ENCODE results near the gene CES2.

DNA sequence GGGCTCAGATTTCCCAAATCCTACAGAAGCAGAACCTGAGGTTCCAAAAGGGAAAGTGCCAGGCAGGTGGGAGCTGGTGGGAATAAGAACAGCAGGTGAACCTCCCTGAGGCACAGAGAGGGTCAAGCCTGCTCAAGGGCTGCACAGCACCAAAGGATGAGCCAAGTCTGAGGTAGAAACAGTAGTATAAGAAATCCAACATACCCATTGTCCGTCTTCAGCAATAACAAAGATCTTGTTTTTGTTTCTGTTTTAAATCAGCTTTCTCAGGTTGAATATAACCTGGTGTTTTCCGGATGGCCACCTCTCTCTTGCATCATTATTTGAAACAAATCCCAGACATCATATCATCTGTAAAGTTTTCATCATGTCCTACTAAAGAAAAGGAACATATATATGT lies 15.1 kb downstream of the CES2 start:
- TF ChIP-seq, protein P1, sequence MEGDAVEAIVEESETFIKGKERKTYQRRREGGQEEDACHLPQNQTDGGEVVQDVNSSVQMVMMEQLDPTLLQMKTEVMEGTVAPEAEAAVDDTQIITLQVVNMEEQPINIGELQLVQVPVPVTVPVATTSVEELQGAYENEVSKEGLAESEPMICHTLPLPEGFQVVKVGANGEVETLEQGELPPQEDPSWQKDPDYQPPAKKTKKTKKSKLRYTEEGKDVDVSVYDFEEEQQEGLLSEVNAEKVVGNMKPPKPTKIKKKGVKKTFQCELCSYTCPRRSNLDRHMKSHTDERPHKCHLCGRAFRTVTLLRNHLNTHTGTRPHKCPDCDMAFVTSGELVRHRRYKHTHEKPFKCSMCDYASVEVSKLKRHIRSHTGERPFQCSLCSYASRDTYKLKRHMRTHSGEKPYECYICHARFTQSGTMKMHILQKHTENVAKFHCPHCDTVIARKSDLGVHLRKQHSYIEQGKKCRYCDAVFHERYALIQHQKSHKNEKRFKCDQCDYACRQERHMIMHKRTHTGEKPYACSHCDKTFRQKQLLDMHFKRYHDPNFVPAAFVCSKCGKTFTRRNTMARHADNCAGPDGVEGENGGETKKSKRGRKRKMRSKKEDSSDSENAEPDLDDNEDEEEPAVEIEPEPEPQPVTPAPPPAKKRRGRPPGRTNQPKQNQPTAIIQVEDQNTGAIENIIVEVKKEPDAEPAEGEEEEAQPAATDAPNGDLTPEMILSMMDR (IDR thresholded peaks at IDR 0.05) = no peak
- no peak for TF ChIP-seq POLR2A (IDR thresholded peaks at IDR 0.05)

Data from thyroid gland (tissue), 4 donors.